LNCaP clone FGC (cell line): ENCODE data around the gene SYVN1.

Experiments
- DNase-seq: peaks from one replicate; pipeline ENCODE4 v3.0.0-alpha.2; 2011; ENCODE audit warnings: low read depth
- H3K4me3 ChIP-seq: 2 replicates; pipeline ENCODE4 v1.5.1; 2011; ENCODE audit warnings: mild to moderate bottlenecking, low read depth, low read length, control low read depth
- CTCF ChIP-seq: IDR thresholded peaks from 2 replicates; pipeline ENCODE4 v1.5.1; 2012; ENCODE audit warnings: mild to moderate bottlenecking; ENCODE audit not compliant: control insufficient read depth, insufficient read depth; ENCODE audit errors: extremely low read depth

Gene SYVN1

GRCh38 chr11:65126624-65127274 is 7.6 kb downstream of the SYVN1 start:
- DNase-seq, result no peak
- no peak for TF ChIP-seq CTCF
- H3K4me3 ChIP-seq, result no peak overlapping the region

- no peak for TF ChIP-seq CTCF
- no peak overlapping the region for H3K4me3 ChIP-seq
- no peak for DNase-seq
Measured at GRCh38 chr11:65125197-65126056, 8.9 kb downstream of the SYVN1 start.

- TF ChIP-seq CTCF, result no peak
- DNase-seq, result no peak
- H3K4me3 ChIP-seq, result no peak overlapping the region
Measured at GRCh38 chr11:65124480-65125196, 9.7 kb downstream of the SYVN1 start.

GRCh38 chr11:65121865-65122696 is 12.2 kb downstream of the SYVN1 start, which contains the start of the genes FAU and MRPL49:
Gene FAU (minus strand): TSS chr11:65122134. CDS start chr11:65121813, 321 bp downstream.
Gene MRPL49 (plus strand): TSS chr11:65122321. CDS start chr11:65122347, 26 bp downstream.
- TF ChIP-seq CTCF, result no peak
- peak; percentile 92 for DNase-seq
- H3K4me3 ChIP-seq, result peak within 1 kb of the TSS; percentile 99

DNA sequence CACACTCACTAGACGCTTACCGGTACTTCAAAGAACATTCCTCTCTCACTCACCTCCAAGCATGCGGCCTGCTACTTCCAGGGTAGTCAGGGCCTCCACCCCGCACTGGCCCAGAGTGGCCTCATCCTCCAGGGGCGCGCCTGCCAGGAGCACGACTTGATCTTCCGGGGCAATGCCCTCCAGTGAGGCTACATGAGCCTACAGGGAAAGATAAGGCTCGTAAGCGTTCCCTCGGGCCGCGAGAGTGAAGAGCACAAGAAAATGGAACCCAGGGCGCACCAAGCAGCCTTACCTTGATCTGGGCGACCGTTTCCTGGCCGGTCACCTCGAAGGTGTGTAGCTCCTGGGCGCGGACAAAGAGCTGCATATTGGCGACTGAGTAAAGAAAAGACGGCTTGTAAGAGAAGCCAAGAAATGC is 12.9 kb downstream of the SYVN1 start:
- DNase-seq, result no peak
- peak overlapping the region; percentile 99 for H3K4me3 ChIP-seq
- TF ChIP-seq CTCF, result no peak

DNA sequence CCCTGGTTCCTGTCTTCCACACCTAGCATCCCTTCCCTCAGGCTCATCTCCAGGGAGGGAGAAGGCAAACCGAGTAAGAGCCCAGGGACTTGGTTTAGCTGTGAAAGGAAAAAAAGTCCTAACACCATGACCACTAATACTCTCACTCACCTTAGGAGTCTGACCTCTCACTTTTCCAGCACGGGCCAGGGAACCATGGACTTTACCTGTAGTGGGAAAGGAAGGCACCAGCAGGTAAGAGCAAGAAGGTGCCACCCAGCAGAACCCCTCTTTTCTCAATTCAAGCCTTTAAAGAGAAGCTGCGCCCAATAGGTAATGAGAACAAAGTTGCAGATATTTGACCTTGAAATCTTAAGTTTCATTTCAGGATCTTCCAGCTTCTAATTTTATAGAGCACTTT is 13.5 kb downstream of the SYVN1 start:
- no peak for TF ChIP-seq CTCF
- H3K4me3 ChIP-seq, result peak overlapping the region; percentile 99
- no peak for DNase-seq
